Skin epidermis (tissue), 12 donors: ENCODE measurements around the gene TMEM232.
"Not testable (repeated sequence)": the region's sequence is repeated elsewhere in the genome, so short reads cannot be mapped to it uniquely, and the experiment has no call there.

Experiments
- H3K27ac ChIP-seq, 21 experiments: fragments of 200-600 bp; sonication (generic) in 11 of 21; one replicate each; pipeline ENCODE4 v1.5.0; 2020; ENCODE audit warnings: mild to moderate bottlenecking in 3 of 21, inconsistent platforms in 2 of 21, moderate library complexity in 2 of 21
- H3K4me3 ChIP-seq, 7 experiments: fragments of 200-600 bp; sonication (generic) in 2 of 7; one replicate each; pipeline ENCODE4 v1.5.0; 2020; ENCODE audit warnings: inconsistent platforms in 2 of 7, mild to moderate bottlenecking in 2 of 7, moderate library complexity in 1 of 7

Gene TMEM232

DNA sequence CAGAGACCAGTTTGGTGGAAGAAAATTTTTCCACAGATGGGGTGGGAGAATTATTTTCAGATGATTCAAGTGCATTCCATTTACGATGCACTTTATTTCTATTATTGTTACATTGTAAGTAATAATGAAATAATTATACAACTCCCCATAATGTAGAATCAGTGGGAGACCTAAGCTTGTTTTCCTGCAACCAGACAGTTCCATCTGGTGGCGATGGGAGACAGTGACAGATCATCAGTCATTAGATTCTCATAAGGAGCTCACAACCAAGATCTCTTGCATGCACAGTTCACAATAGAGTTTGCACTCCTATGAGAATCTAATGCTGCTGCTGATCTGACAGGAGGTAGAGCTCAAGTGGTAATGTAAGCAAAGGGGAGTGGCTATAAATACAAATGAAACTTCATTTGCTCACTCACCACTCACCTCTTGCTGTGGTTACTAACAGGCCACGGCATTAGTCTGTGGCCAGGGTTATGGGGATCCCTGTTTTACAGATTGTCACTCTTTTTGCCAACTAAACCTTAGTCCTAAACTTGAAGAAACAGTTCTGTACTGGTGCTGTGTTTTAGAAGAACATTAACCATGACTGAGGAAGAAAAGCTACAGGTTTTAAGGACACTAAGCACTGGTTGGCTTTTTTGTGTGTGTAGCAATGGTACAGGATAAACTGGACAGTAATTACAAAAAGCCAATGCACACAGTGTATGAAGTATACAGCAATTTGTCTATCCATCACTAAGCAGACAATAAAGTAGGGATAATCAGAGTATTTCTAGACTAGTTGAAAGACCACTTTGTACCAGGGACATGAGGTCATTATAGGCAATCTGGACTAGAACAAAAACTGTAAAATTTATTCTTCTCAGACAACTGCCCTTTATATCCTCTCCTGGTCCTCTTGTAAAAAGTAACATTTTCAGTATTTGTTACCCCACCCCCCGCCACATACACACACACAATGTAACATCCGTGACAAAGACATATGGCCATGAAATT lies 9.9 kb downstream of the TMEM232 start:
- no peak overlapping the region for H3K4me3 ChIP-seq
- no peak overlapping the region for H3K27ac ChIP-seq

DNA sequence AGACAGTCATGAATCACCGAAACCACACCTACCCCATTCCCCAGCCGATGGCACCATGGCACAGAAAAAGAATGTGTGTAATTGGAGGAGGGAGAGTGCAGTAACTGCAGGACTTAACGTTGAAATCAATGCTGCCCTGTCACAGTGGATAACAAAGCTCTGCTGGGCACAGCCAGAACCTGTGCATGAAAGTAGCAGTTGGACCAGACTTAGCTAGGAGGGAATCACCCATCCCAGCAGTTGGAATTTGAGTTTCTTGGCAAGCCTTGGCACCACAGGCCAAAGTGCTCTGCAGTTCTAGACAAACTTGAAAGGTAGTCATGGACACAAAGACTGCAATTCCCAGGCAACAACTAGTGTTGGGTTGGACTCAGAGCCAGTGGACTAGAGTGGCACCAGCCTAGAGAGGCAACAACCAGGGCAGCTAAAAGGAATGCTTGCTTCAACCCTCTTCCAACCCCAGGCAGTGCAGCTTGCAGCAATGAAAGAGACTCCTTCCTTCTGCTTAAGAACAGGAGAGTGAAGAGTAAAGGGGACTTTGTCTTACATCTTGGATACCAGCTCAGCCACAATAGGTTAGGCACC lies 19.1 kb downstream of the TMEM232 start:
- Histone ChIP-seq H3K27ac (no peak overlapping the region), H3K4me3 (no peak overlapping the region)

DNA sequence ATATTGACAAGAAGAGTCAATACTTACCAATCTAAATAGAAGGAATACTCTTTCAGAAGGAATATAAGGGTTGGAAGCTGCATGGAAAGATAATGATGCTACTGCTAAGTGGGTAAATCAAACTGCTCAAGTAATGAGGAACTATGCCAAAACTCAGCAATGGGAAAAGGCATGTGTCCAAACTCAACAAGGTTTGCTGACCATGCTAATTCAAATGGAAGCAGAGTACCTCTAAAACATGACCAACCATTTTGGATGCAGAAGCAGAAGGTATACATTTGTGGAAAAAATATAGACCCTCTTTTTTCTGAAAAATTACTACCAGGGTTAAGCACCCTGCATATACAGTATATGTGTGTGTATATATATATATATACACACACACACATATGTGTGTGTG lies 21.1 kb downstream of the TMEM232 start:
- no peak overlapping the region for H3K27ac ChIP-seq

DNA sequence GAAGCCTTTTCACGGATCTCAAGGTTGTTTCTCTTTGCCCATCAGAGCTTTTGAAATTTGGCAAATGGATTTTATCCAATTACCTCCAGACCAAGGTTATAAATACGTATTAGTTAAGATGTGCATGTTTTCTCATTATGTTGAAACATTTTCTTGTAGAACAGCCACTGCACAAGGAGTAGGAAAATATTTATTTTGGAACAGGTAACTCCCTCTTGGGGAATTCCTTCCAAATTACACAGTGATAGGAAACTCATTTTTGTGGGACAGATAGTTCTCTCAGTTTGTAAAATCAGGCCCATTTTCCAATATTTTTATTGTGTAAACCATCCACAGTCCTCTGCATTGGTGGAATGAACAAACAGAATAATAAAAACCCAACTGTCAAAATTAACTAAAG lies 23.0 kb downstream of the TMEM232 start:
- Histone ChIP-seq H3K4me3 (no peak overlapping the region), H3K27ac (no peak overlapping the region)

More for the DNA sequence above, 21.1 kb downstream of the TMEM232 start:
- H3K4me3 ChIP-seq, result no peak overlapping the region

DNA sequence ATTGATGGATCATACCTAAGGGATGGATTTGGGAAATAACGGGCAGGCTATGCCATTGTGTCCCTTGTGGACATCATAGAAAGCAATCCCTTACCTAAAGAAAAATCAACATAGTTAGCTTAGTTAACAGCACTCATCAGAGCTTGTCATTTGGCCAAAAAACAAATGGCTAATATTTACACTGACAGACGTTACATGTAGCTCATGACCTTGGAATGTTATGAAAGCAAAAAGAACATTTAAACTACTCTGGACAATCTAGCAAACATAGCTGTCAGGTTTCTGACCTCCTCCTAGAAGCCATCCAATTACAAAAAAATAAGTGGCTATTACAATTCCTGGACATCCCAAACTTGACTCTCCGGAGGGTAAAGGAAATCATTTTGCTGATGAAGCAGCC lies 23.8 kb downstream of the TMEM232 start:
- H3K27ac ChIP-seq, result no peak overlapping the region

DNA sequence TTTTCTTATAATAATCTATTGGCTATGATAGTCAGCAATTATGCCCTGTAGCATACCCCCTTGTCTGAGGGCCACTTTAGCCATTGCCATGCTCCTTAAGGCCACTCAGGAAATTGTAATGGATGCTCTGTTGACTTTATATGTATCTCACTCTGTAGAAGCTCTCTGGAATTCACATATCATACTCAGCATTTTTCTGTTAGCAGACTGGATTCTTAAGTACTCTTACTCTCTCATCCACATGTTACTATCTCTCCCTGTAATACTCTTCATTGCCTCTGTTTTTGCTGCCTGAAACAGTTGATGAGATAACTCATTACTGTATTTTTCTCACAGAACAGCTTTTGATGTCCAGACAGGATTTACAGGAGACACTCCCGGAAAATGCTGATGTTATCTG lies 24.2 kb downstream of the TMEM232 start:
- Histone ChIP-seq H3K4me3 (no peak overlapping the region), H3K27ac (no peak overlapping the region)

More for the DNA sequence above, 23.8 kb downstream of the TMEM232 start:
- H3K4me3 ChIP-seq, result no peak overlapping the region

DNA sequence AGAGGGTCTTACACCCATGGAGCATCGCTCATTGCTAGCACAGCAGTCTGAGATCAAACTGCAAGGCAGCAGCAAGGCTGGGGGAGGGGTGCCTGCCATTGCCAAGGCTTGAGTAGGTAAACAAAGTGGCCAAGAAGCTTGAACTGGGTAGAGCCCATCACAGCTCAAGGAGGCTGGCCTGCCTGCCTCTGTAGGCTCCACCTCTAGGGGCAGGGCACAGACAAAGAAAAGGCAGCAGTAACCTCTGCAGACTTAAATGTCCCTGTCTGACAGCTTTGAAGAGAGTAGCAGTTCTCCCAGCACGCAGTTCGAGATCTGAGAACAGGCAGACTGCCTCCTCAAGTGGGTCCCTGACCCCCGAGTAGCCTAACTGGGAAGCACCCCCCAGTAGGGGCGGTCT lies 33.8 kb downstream of the TMEM232 start:
- not testable (repeated sequence) for H3K4me3 ChIP-seq, H3K27ac ChIP-seq

DNA sequence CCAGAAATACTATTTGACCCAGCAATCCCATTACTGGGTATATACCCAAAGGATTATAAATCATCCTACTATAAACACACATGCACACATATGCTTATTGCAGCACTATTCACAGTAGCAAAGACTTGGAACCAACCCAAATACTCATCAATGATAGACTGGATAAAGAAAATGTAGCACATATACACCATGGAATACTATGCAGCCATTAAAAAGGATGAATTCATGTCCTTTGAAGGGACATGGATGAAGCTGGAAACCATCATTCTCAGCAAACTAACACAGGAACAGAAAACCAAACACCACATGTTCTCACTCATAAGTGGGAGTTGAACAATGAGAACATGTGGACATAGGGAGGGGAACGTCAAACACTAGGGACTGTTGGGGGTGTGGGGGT lies 35.9 kb downstream of the TMEM232 start:
- H3K27ac ChIP-seq, H3K4me3 ChIP-seq: not testable (repeated sequence)

DNA sequence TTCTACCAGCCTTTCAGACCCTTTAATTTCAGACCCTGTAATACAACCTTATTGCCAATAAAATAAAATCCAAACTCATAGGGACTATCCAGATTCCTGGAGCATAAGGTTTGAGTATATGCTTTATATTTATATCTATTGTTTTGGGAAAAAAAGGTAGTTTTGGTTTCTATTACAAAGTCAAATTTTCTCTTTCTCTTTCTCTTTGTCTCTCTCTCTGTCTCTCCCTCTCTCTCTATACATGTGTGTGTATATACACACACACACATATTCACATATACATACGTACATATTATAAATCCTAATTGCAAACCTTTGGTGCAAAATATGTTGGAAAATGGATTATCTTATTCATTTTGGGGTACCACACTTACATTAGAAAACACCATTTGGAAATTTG lies 39.0 kb downstream of the TMEM232 start:
- Histone ChIP-seq H3K4me3 (no peak overlapping the region), H3K27ac (no peak overlapping the region)

DNA sequence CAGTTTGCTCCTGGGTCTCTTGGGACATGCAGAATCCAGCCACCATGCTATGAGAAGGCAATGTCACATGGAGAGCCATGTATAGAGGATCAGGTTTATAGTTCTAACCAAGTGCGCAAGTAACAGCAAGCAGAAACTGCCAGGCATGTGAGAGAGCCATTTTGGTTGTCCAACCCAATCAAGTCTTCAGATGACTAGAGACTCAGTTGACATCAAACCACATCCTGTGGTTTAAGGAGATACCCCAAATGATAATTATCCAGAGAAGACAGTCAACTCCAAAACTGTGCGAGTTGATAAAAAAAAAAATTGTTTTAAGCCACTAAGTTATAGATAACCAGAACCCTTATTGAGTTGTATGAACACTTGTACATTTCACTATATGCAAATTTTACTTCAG lies 40.2 kb downstream of the TMEM232 start:
- Histone ChIP-seq H3K27ac (no peak overlapping the region), H3K4me3 (no peak overlapping the region)

DNA sequence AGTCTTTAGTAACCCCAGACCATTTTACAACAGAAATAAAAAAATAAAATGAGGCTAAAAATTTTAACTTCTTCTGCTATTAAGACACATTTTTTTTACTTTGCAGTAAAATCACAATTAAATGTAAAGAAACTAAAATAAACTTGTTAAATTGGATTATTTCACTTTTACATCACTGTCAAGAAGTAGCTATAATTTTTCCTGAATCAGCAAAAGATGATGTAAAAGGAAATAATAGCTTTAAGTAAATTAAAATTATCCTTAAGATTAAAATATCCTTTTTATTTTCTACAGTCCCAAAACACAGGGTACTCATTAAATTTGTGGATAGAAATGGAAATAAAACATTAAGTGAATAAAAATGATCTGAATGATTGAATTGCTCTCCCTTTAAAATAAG lies 44.5 kb downstream of the TMEM232 start:
- Histone ChIP-seq H3K27ac (no peak overlapping the region), H3K4me3 (no peak overlapping the region)

DNA sequence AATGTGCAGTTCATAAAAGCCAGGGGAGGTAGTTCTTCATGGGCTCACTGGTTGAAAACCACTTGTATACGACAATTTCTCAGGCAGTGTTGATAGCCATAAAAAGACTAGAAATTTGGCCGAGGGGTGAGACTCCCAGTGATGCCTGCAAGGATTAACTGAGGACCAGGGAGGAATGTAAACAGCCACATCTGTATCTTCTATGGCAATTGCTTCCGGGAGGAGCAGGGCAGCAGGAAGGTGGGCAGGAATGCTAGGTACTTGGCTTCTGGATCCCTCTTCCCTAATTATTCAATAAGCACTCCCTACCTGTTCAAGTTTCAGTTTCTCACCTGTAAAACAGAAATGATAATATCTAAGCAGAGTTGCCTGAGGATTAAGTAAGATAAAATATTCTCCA lies 45.4 kb downstream of the TMEM232 start:
- H3K4me3 ChIP-seq, result no peak overlapping the region
- H3K27ac ChIP-seq, result no peak overlapping the region

DNA sequence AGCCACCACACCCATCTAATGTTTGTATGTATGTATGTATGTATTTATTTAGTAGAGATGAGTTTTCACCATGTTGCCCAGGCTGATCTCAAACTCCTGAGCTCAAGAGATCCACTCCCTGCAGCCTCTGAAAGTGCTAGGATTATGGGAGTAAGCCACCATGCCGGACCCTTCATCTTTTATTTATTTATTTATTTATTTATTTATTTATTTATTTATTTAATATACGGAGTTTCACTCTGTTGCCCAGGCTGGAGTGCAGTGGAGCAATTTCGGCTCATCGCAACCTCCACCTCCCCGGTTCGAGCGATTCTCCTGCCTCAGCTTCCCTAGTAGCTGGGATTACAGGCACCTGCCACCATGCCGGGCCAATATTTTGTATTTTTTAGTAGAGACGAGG lies 49.9 kb downstream of the TMEM232 start:
- not testable (repeated sequence) for H3K27ac ChIP-seq, H3K4me3 ChIP-seq

DNA sequence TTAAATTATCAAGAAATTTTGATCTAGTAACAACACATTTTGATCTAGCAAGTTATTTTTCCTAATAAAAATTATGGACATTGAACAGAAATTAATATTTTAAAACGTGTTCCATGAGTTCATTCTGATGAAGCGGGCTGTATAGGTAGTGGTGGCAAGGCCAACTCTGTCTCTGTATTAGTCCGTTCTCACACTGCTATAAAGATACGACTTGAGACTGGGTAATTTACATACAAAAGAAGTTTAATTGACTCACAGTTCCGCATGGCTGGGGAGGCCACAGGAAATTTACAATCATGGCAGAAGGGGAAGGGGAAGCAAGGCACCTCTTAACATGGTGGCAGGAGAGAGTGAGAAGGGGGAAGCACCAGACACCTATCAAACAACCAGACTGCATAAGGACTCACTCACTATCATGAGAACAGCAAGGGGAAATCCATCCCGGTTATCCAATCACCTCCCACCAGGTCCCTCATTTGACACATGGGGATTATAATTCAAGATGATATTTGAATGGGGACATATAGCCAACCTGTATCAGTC lies 61.2 kb downstream of the TMEM232 start:
- H3K27ac ChIP-seq, result no peak overlapping the region

DNA sequence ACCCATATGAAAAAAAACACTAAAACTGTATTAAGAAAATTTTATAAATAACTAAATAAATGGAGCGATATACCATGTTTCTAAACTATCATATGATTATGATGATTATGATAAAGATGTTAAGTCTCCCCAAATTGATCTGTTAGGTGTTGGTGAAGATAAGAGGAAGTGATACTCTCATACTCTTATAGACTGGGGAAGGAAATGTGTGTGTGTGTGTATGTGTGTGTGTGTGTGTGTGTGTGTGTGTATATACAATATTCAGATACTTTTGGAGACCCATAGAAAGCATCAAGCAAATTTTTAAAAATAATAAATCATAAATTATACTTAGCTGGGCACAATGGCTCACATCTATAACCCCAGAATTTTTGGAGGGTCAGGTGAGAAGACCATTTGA lies 62.9 kb downstream of the TMEM232 start:
- H3K27ac ChIP-seq, result no peak overlapping the region
- H3K4me3 ChIP-seq, result no peak overlapping the region

More for the DNA sequence above, 61.2 kb downstream of the TMEM232 start:
- H3K4me3 ChIP-seq, result no peak overlapping the region

DNA sequence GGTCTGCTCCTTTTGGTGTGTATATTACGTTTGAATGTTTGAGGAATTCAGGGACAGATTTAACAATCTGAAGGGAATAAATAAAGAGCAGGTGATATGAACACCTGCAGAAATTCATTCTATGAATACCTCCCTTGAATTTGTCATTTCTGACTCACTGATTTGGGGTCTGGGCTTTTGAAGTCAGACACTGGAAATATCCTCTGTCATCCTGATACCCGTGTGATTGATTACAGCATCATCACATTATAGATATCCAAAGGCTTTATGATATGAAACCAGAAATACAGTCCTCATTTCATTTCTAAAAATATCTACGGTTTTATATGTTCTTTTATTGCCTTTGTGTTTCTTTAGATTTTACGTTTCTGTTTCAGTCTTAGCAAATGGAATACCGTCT lies 68.5 kb downstream of the TMEM232 start:
- Histone ChIP-seq H3K27ac (no peak overlapping the region), H3K4me3 (no peak overlapping the region)

DNA sequence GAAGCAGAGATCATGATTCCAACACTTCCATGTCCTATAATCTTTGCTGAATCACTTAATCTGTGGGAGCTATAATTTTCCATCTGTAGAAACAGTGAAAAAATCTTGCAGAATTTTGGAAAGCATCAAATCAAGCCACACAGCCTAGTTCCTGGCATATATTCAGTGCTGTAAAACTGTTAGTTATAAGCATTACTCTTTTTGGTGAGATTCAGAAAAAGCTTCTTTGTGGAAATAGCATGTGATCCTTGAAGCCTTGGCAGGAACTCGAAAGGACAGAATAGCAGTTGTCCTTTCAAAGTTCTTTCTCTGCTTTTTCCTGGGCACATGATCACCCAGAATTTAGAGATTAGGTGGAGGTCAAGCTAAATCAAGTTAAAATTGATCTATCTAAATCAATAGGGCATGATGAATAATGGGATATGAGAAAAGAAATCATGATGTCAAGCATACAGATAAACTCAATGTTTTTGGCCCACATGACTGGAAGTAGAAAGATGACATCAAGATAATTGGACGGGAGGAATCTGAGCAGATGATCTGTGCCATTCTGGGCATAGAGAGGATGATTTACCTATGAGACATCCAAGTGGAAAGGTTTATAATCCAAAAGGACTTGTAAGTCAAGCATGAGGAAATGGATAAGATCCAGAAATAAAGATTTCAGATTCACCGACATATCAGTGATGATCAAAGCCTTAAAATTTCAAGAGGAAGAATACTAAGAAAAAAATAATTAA lies 73.1 kb downstream of the TMEM232 start:
- no peak overlapping the region for H3K4me3 ChIP-seq
- H3K27ac ChIP-seq, result no peak overlapping the region

DNA sequence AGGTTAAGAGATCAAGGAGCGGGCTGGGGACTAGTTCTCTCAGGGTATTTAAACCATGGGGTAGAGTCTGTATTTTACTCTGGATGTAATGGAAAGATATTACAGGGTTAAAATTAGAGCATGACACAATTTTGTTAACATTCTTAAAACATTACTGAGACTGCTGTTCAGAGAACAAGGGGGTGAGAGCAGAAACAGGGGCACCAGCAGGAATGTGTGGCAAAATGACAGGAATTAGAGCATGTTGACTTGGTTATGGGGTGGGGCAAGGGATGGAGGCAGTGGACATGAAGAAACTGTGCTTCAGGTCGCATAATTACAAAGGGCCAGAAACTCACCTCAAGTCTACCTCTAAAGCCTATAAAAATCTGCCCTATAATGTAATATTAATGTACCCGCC lies 75.0 kb downstream of the TMEM232 start:
- Histone ChIP-seq H3K4me3 (no peak overlapping the region), H3K27ac (no peak overlapping the region)

DNA sequence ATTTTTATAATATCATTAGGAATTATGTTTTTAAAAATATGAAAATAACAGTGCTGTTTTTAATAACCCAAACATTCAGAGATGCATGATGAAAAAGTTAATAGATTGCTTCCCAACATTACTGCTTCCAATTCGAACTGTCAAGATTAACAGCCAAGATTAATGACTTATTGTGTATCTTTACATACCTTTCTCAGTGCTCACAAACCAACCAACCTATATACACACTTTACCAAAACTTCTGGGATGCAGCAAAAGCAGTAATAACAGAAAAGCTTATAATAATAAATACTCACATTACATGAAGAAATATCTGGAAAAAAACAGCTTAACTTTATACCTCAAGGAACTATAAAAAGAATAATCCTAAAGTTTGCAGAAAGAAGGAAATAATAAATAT lies 82.1 kb downstream of the TMEM232 start:
- Histone ChIP-seq H3K27ac (no peak overlapping the region), H3K4me3 (no peak overlapping the region)
